A549 treated with Hydrocortisone at 1 μM for 4 hours (cell line): Measurements from ENCODE around the gene FOXP3. TPM values are rescaled to one million over a fixed set of nuclear protein-coding genes. Genes with fewer than 3 reads are reported as not detected.

Experiments used
- total RNA-seq: library from RNA; stranded (reverse); fragments of 200-300 nt; extraction: Qiagen RNA extraction; gene quantifications from 5 replicates; pipeline ENCODE4 v1.2.3, GENCODE V29; 2022

The FOXP3 gene
- total RNA-seq: 0.07 to 0.13 TPM (median 0.08 TPM) in 5 replicates

GRCh38 chrX:49264460-49264859, at the start of gene FOXP3:
Gene FOXP3 (minus strand): TSS chrX:49264710. CDS start chrX:49258505, 6,205 bp downstream.

DNA sequence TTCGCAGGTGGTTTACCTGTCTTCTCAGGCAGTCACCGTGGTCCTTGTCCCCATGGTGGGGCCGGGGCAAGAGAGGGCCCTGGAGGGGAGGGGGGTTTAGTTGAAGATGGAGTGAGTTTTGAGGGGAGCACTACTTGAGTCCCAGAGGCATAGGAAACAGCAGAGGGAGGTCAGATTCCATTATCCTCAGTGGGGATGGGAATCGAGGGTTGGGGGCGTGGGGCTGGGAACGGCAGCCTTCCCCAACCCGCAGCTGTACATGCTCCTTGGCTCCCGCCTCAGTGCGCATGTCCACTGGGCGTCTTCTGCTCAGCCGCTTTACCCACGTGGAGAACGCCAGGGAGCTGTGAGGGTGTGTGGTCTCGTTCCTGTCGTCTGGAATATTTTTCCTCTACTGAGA, 38.8 kb upstream of the FOXP3 start, which contains the start of gene GAGE10:
Gene GAGE10 (plus strand): TSS at position 301 of the 400 bp plus-strand sequence. CDS start 1,214 bp downstream, outside the sequence.

DNA sequence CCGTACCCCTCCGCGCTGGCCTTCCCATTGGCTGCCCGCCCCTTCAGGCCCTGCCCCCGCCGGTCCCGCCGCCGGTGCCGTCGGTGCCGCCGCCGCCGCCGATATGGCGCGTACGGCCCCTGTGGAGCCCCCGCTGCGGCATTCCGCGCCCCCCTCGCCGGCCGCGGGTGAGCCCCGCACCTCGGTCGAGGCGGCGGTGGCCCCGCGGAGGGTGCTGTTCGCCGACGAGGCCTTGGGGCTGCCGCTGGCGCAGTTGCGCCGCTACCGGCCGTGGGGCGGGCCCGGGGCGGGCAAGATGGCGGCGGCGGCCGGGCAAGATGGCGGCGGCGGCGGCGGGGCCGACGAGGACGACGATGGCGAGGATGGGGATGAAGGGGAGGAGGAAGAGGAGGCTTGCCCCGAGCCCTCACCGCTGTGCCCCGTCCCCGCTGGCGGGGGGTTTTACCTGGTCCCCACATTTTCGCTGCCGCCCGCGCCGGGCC, 5.3 kb upstream of the FOXP3 start, which contains the start of gene PPP1R3F:
Gene PPP1R3F (plus strand): TSS at position 27 of the 482 bp plus-strand sequence. CDS start 77 bp downstream, at position 104.

DNA sequence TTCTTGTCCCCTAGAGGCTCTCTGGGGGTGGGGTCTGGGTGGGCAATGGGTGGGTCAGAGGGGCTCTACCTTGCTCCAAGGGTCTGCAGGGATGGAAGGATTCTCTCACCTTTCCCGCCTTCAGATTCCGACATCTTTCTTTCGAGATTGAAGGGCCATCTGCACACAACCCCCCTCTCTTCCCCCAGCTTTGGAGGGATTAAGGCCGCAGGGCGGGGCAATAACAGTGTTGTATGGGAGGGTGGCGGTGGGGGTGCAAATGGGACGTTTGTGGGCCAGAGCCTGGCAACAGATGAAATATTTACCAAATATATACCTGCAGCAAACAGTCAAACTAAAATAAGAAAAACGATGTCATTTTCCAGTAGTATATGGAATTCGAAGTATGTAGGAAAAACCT, 31.3 kb downstream of the FOXP3 start, which contains the start of gene CACNA1F:
Gene CACNA1F (minus strand): TSS at position 165 of the 400 bp plus-strand sequence. CDS start 31 bp downstream, at position 134.

Other genes starting within 250 kb of the FOXP3 start
- gene TFE3, start 221.4 kb downstream of the FOXP3 start, total RNA-seq: 45.3 to 50.5 TPM (median 48.5 TPM) in 5 replicates
- 2.7 to 4.1 TPM (median 3.5 TPM) in 5 replicates for gene CCDC120, start 205.7 kb downstream of the FOXP3 start, total RNA-seq
- 31.7 to 45.8 TPM (median 41.5 TPM) in 5 replicates for gene PRAF2, start 190.7 kb downstream of the FOXP3 start, total RNA-seq
- 50.5 to 59.4 TPM (median 56.0 TPM) in 5 replicates for gene WDR45, start 184.8 kb downstream of the FOXP3 start, total RNA-seq
- gene GPKOW, start 141.0 kb downstream of the FOXP3 start, total RNA-seq: 20.7 to 26.0 TPM (median 23.0 TPM) in 5 replicates
- 2.4 to 3.8 TPM (median 3.5 TPM) in 5 replicates for gene MAGIX, start 102.0 kb downstream of the FOXP3 start, total RNA-seq
- gene PLP2, start 92.8 kb downstream of the FOXP3 start, total RNA-seq: 306 to 450 TPM (median 442 TPM) in 5 replicates
- gene PRICKLE3, start 78.3 kb downstream of the FOXP3 start, total RNA-seq: 13.5 to 17.3 TPM (median 15.7 TPM) in 5 replicates
- 2.5 to 2.9 TPM (median 2.8 TPM) in 5 replicates for gene SYP, start 64.5 kb downstream of the FOXP3 start, total RNA-seq
- not detected in 5 replicates for gene CACNA1F, start 31.4 kb downstream of the FOXP3 start, total RNA-seq
- 13.0 to 14.5 TPM (median 13.9 TPM) in 5 replicates for gene CCDC22, start 29.2 kb downstream of the FOXP3 start, total RNA-seq
- gene PPP1R3F, start 5.1 kb upstream of the FOXP3 start, total RNA-seq: 1.9 to 3.0 TPM (median 2.7 TPM) in 5 replicates
- gene GAGE10, start 38.9 kb upstream of the FOXP3 start, total RNA-seq: not detected in 5 replicates
- not detected in 5 replicates for gene GAGE12J, start 57.3 kb upstream of the FOXP3 start, total RNA-seq
- not detected in 5 replicates for gene GAGE13, start 66.9 kb upstream of the FOXP3 start, total RNA-seq